Ishikawa (cell line): ENCODE measurements around the gene ASPSCR1.

Source experiments
- CEBPB ChIP-seq: IDR thresholded peaks from 2 replicates; pipeline ENCODE4 v1.6.1; 2012
- CREB1 ChIP-seq: IDR thresholded peaks from 2 replicates; pipeline ENCODE4 v1.6.1; 2012; ENCODE audit warnings: low read depth
- EGR1 ChIP-seq: IDR thresholded peaks from 2 replicates; pipeline ENCODE4 v1.6.1; 2012
- EP300 ChIP-seq: IDR thresholded peaks from 2 replicates; pipeline ENCODE4 v1.6.1; 2012; ENCODE audit warnings: borderline replicate concordance
- FOXM1 ChIP-seq: IDR thresholded peaks from 2 replicates; pipeline ENCODE4 v1.6.1; 2012; ENCODE audit warnings: low read depth, borderline replicate concordance
- NFIC ChIP-seq: IDR thresholded peaks from 2 replicates; pipeline ENCODE4 v1.6.1; 2012
- RAD21 ChIP-seq: IDR thresholded peaks from 2 replicates; pipeline ENCODE4 v1.6.1; 2012; ENCODE audit warnings: low read depth
- REST ChIP-seq: IDR thresholded peaks from 2 replicates; pipeline ENCODE4 v1.6.1; 2012; ENCODE audit warnings: low read depth, mild to moderate bottlenecking
- TAF1 ChIP-seq: IDR thresholded peaks from 2 replicates; pipeline ENCODE4 v1.6.1; 2012; ENCODE audit warnings: low read depth, mild to moderate bottlenecking
- TCF12 ChIP-seq: IDR thresholded peaks from 2 replicates; pipeline ENCODE4 v1.6.1; 2012; ENCODE audit warnings: low read depth
- TEAD4 ChIP-seq: IDR thresholded peaks from 2 replicates; pipeline ENCODE4 v1.6.1; 2012
- YY1 ChIP-seq: IDR thresholded peaks from 2 replicates; pipeline ENCODE4 v1.6.1; 2012; ENCODE audit warnings: low read depth
- ZBTB7A ChIP-seq: IDR thresholded peaks from 2 replicates; pipeline ENCODE4 v1.6.1; 2012; ENCODE audit warnings: low read depth
- TF ChIP-seq, protein P1 (sequence below): IDR thresholded peaks from 2 replicates; pipeline ENCODE4 v1.6.1; 2012
- TF ChIP-seq, protein P2 (sequence below): IDR thresholded peaks from 2 replicates; pipeline ENCODE4 v1.6.1; 2012

Gene ASPSCR1

GRCh38 chr17:81998212-81998611, 20.8 kb downstream of the ASPSCR1 start:
- TF ChIP-seq YY1 = no peak
- no peak for TF ChIP-seq TAF1
- TF ChIP-seq, protein P1, sequence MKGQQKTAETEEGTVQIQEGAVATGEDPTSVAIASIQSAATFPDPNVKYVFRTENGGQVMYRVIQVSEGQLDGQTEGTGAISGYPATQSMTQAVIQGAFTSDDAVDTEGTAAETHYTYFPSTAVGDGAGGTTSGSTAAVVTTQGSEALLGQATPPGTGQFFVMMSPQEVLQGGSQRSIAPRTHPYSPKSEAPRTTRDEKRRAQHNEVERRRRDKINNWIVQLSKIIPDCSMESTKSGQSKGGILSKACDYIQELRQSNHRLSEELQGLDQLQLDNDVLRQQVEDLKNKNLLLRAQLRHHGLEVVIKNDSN = no peak
- no peak for TF ChIP-seq RAD21
- TF ChIP-seq REST = no peak
- no peak for TF ChIP-seq EP300
- no peak for TF ChIP-seq EGR1
- no peak for TF ChIP-seq ZBTB7A
- TF ChIP-seq FOXM1 = no peak
- TF ChIP-seq CEBPB = no peak
- TF ChIP-seq TEAD4 = no peak
- TF ChIP-seq, protein P2, sequence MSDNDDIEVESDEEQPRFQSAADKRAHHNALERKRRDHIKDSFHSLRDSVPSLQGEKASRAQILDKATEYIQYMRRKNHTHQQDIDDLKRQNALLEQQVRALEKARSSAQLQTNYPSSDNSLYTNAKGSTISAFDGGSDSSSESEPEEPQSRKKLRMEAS = no peak

- TF ChIP-seq EGR1 (no peak), REST (no peak), CREB1 (no peak), YY1 (no peak), TCF12 (no peak), TAF1 (no peak), FOXM1 (no peak), CEBPB (no peak), EP300 (no peak), ZBTB7A (no peak), RAD21 (no peak), NFIC (no peak), TEAD4 (no peak)
- TF ChIP-seq, protein P2 = no peak
- TF ChIP-seq, protein P1 = no peak
These were observed 21.4 kb downstream of the ASPSCR1 start for GRCh38 chr17:81998691-81999438.

- TF ChIP-seq RAD21 (no peak), NFIC (no peak), TAF1 (no peak), ZBTB7A (no peak), EGR1 (no peak), YY1 (no peak), CREB1 (no peak), REST (no peak), CEBPB (no peak)
- TF ChIP-seq, protein P1 = no peak
- TF ChIP-seq, protein P2 = no peak
These were observed 22.2 kb downstream of the ASPSCR1 start for GRCh38 chr17:81999587-81999975.
